Mesendoderm (in vitro differentiated cells): ENCODE results near the gene SMIM1.

Source experiments
- DNase-seq: peaks from one replicate; pipeline ENCODE4 v3.0.0; 2013
- H2AK5ac ChIP-seq: 2 replicates; pipeline ENCODE4 v1.6.1; 2013; ENCODE audit warnings: low read length, inconsistent platforms
- H2BK120ac ChIP-seq: 2 replicates; pipeline ENCODE4 v1.6.1; 2013; ENCODE audit warnings: low read depth, mild to moderate bottlenecking, low read length, moderate library complexity, mixed read lengths
- H2BK15ac ChIP-seq: replicated peaks from 2 replicates; pipeline ENCODE4 v1.6.1; 2013; ENCODE audit warnings: low read depth, mild to moderate bottlenecking, moderate library complexity
- H2BK5ac ChIP-seq: 2 replicates; pipeline ENCODE4 v1.6.1; 2013; ENCODE audit warnings: low read length, inconsistent platforms
- H3K18ac ChIP-seq: 2 replicates; pipeline ENCODE4 v1.6.1; 2013; ENCODE audit warnings: mild to moderate bottlenecking, low read length, mixed read lengths
- H3K23ac ChIP-seq: one replicate; pipeline ENCODE4 v1.6.1; 2013; ENCODE audit warnings: low read length
- H3K27ac ChIP-seq: 2 replicates; pipeline ENCODE4 v1.5.1; 2013; ENCODE audit warnings: low read depth, mild to moderate bottlenecking, inconsistent platforms, low read length, moderate library complexity
- H3K27me3 ChIP-seq: 2 replicates; pipeline ENCODE4 v1.6.1; 2013; ENCODE audit warnings: low read length, control low read depth, mild to moderate bottlenecking, inconsistent platforms; ENCODE audit not compliant: insufficient read depth, poor library complexity
- H3K36me3 ChIP-seq: 2 replicates; pipeline ENCODE4 v1.6.1; 2013; ENCODE audit warnings: low read length, inconsistent platforms; ENCODE audit not compliant: control insufficient read depth, insufficient read depth
- H3K4ac ChIP-seq: one replicate; pipeline ENCODE4 v1.6.1; 2013; ENCODE audit warnings: low read depth, mild to moderate bottlenecking, low read length, moderate library complexity
- H3K4me1 ChIP-seq: 2 replicates; pipeline ENCODE4 v1.6.1; 2013; ENCODE audit warnings: low read depth, low read length, inconsistent platforms; ENCODE audit not compliant: control insufficient read depth
- H3K4me2 ChIP-seq: 2 replicates; pipeline ENCODE4 v1.6.1; 2013; ENCODE audit warnings: low read length
- H3K4me3 ChIP-seq: 2 replicates; pipeline ENCODE4 v1.5.1; 2013; ENCODE audit warnings: mild to moderate bottlenecking, low read length
- H3K56ac ChIP-seq: one replicate; pipeline ENCODE4 v1.6.1; 2013; ENCODE audit warnings: low read length
- H3K79me1 ChIP-seq: 2 replicates; pipeline ENCODE4 v1.6.1; 2013; ENCODE audit warnings: low read length, inconsistent platforms
- H3K79me2 ChIP-seq: 2 replicates; pipeline ENCODE4 v1.6.1; 2013; ENCODE audit warnings: mild to moderate bottlenecking, low read length; ENCODE audit not compliant: control insufficient read depth, insufficient read depth
- H3K9ac ChIP-seq: 2 replicates; pipeline ENCODE4 v1.6.1; 2013; ENCODE audit warnings: low read length, inconsistent platforms
- H4K5ac ChIP-seq: one replicate; pipeline ENCODE4 v1.6.1; 2013; ENCODE audit warnings: low read length
- H4K8ac ChIP-seq: one replicate; pipeline ENCODE4 v1.6.1; 2013; ENCODE audit warnings: low read depth, mild to moderate bottlenecking, control low read depth, low read length, moderate library complexity
- WGBS: extraction: QIAGEN DNeasy Blood & Tissue Kit; methylation state at CpG from one replicate; pipeline ENCODE4 v1.1.7; 2013; ENCODE audit warnings: low lambda C conversion rate, missing lambda C conversion rate; ENCODE audit not compliant: insufficient coverage; ENCODE audit errors: extremely low coverage; 5-methylcytosine and 5-hydroxymethylcytosine counted together

SMIM1 gene

GRCh38 chr1:3745071-3745470 lies 27.5 kb upstream of the SMIM1 start:
- no peak overlapping the region for H3K23ac ChIP-seq
- no peak overlapping the region for H2BK120ac ChIP-seq
- peaks cover 3% of the 10 kb centered on the region for H3K36me3 ChIP-seq
- H3K4me2 ChIP-seq, result no peak overlapping the region
- H3K4ac ChIP-seq, result no peak overlapping the region
- H4K8ac ChIP-seq, result no peak overlapping the region
- H3K18ac ChIP-seq, result no peak overlapping the region
- no peak overlapping the region for H3K27ac ChIP-seq
- peaks cover 2% of the 10 kb centered on the region for H3K4me1 ChIP-seq
- no CpG with 5 or more reads among the region's 12 CpGs for WGBS
- H3K56ac ChIP-seq, result no peak overlapping the region
- no peak overlapping the region for H2BK15ac ChIP-seq
- no peak overlapping the region for H2BK5ac ChIP-seq
- peaks cover 12% of the 10 kb centered on the region for H3K79me1 ChIP-seq
- no peak overlapping the region for H4K5ac ChIP-seq
- DNase-seq, result no peak
- peaks cover 7% of the 10 kb centered on the region for H3K79me2 ChIP-seq
- peak overlapping the region; percentile 5 for H3K9ac ChIP-seq
- no peaks in the 10 kb centered on the region for H3K27me3 ChIP-seq
- no peak overlapping the region for H2AK5ac ChIP-seq
- no peak overlapping the region for H3K4me3 ChIP-seq

DNA sequence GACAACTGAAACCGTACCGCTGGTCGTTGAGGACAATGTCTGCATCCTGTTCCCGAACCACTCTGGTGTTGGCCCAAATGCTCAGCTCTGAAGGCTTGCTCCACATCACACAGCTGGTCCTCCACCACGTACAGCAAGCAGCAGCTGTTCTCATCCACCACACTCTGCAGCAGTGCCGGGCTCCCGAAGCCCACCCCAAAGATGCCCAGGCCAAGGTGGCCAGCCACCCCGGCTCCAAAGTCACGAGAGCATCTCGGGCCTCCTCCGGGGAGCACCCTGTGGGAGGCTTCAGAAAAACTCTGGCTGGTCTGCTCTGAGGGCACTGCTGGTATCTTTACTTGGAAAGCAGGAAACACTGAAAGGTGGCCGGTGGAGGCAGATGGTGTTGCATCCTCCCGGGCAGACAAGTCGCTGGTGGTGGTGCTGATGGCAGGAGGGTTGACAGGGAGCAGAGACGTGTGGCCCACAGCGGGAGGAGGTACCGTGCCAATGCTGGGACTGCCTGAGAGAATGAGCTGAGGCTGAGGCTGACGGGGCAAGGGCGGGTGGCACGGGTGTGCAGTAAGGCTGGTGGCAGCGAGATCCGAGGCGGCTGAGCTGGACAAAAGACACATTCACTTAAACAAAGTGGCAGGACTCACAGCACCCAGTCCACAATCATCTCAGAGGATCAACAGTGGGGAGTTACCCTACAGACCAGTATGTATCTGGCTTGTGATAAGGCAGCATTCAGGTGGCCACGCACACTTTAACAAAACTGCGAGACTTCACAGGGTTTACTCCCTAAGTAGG lies 26.8 kb upstream of the SMIM1 start:
- H3K4ac ChIP-seq, result no peak overlapping the region
- no peak overlapping the region for H2BK15ac ChIP-seq
- H3K4me1 ChIP-seq, result peaks cover 2% of the 10 kb centered on the region
- H3K36me3 ChIP-seq, result peaks cover 3% of the 10 kb centered on the region
- DNase-seq, result no peak
- peak overlapping the region; percentile 89 for H3K9ac ChIP-seq
- WGBS, result no CpG with 5 or more reads among the region's 25 CpGs
- H3K23ac ChIP-seq, result no peak overlapping the region
- H3K79me2 ChIP-seq, result peaks cover 7% of the 10 kb centered on the region
- H3K4me2 ChIP-seq, result peak overlapping the region; percentile 13
- H3K18ac ChIP-seq, result no peak overlapping the region
- peak overlapping the region; percentile 94 for H3K56ac ChIP-seq
- H4K8ac ChIP-seq, result no peak overlapping the region
- H2AK5ac ChIP-seq, result no peak overlapping the region
- no peak overlapping the region for H3K4me3 ChIP-seq
- H4K5ac ChIP-seq, result no peak overlapping the region
- H2BK120ac ChIP-seq, result no peak overlapping the region
- H3K79me1 ChIP-seq, result peaks cover 12% of the 10 kb centered on the region
- no peak overlapping the region for H3K27ac ChIP-seq
- no peak overlapping the region for H2BK5ac ChIP-seq
- no peaks in the 10 kb centered on the region for H3K27me3 ChIP-seq

GRCh38 chr1:3746389-3746829 lies 26.1 kb upstream of the SMIM1 start:
- peaks cover 7% of the 10 kb centered on the region for H3K79me2 ChIP-seq
- no peaks in the 10 kb centered on the region for H3K27me3 ChIP-seq
- DNase-seq, result peak; percentile 35
- H3K18ac ChIP-seq, result no peak overlapping the region
- no CpG with 5 or more reads among the region's 35 CpGs for WGBS
- no peak overlapping the region for H2AK5ac ChIP-seq
- H3K79me1 ChIP-seq, result peaks cover 12% of the 10 kb centered on the region
- H3K4me1 ChIP-seq, result peaks cover 2% of the 10 kb centered on the region
- peak overlapping the region; percentile 13 for H3K4me2 ChIP-seq
- H3K9ac ChIP-seq, result peak overlapping the region; percentile 89
- no peak overlapping the region for H4K5ac ChIP-seq
- no peak overlapping the region for H3K4ac ChIP-seq
- no peak overlapping the region for H3K27ac ChIP-seq
- H3K23ac ChIP-seq, result no peak overlapping the region
- H3K36me3 ChIP-seq, result peaks cover 3% of the 10 kb centered on the region
- peak overlapping the region; percentile 75 for H3K4me3 ChIP-seq
- no peak overlapping the region for H2BK15ac ChIP-seq
- H2BK5ac ChIP-seq, result no peak overlapping the region
- no peak overlapping the region for H4K8ac ChIP-seq
- H2BK120ac ChIP-seq, result no peak overlapping the region
- H3K56ac ChIP-seq, result peak overlapping the region; percentile 94

DNA sequence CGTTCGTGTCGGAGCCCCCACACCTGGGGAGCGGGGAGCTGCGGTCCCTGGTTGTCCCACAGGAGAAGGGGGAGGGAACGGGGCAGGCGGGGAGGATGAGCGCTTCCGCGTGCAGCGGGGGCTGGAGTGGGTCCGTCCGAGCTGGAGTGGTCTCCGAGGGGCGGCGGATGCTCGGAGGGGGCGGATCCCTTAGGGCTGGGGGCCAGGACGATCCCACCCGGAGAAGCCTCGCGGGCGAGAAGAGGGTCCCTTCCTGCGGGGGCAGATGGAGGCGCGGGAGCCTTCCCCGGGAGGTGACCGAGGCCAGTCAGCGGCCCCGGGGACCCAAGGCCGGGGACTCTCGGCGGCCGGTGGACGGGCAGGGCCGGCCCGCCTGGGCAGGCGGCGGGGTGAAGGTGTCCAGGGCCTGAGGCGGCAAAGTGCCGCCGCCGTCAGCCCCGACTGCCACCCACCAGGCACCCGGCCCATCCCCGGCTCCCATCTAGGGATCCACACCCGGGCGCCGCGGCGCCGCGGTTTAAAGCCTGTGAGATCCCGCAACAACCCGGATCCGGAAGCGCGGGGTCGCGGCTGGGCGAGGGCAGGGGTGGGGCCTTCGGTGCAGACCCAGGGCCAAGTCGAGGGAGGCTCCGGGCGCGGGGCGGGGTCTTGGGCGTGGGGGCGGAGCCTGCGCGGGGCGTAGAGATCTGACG lies 25.6 kb upstream of the SMIM1 start:
- no CpG with 5 or more reads among the region's 73 CpGs for WGBS
- Histone ChIP-seq H4K8ac (no peak overlapping the region), H2BK15ac (no peak overlapping the region), H3K9ac (peak overlapping the region; percentile 89), H3K27me3 (no peaks in the 10 kb centered on the region), H2BK120ac (no peak overlapping the region), H3K27ac (no peak overlapping the region), H3K23ac (no peak overlapping the region), H3K4me2 (peak overlapping the region; percentile 13), H3K79me1 (peaks cover 12% of the 10 kb centered on the region), H3K18ac (peak overlapping the region; percentile 29), H4K5ac (no peak overlapping the region), H2AK5ac (no peak overlapping the region), H3K4ac (no peak overlapping the region), H3K4me1 (peaks cover 2% of the 10 kb centered on the region), H3K4me3 (peak overlapping the region; percentile 75), H3K36me3 (peaks cover 3% of the 10 kb centered on the region), H3K79me2 (peaks cover 7% of the 10 kb centered on the region), H3K56ac (peak overlapping the region; percentile 94), H2BK5ac (no peak overlapping the region)
- DNase-seq, result peak; percentile 91

GRCh38 chr1:3747522-3747848 lies 25.1 kb upstream of the SMIM1 start:
- H3K18ac ChIP-seq, result no peak overlapping the region
- H3K36me3 ChIP-seq, result peaks cover 3% of the 10 kb centered on the region
- no peak for DNase-seq
- H3K56ac ChIP-seq, result no peak overlapping the region
- no peak overlapping the region for H4K8ac ChIP-seq
- no peak overlapping the region for H2BK120ac ChIP-seq
- H3K27ac ChIP-seq, result no peak overlapping the region
- H3K4me2 ChIP-seq, result no peak overlapping the region
- no peak overlapping the region for H2BK5ac ChIP-seq
- no CpG with 5 or more reads among the region's 6 CpGs for WGBS
- no peak overlapping the region for H2AK5ac ChIP-seq
- H3K79me1 ChIP-seq, result peaks cover 12% of the 10 kb centered on the region
- H3K79me2 ChIP-seq, result peaks cover 7% of the 10 kb centered on the region
- no peak overlapping the region for H3K23ac ChIP-seq
- H3K27me3 ChIP-seq, result no peaks in the 10 kb centered on the region
- H3K4me1 ChIP-seq, result peaks cover 2% of the 10 kb centered on the region
- no peak overlapping the region for H2BK15ac ChIP-seq
- no peak overlapping the region for H3K9ac ChIP-seq
- H3K4me3 ChIP-seq, result no peak overlapping the region
- no peak overlapping the region for H3K4ac ChIP-seq
- H4K5ac ChIP-seq, result no peak overlapping the region
